K562 (cell line): ENCODE measurements around the gene SLC5A11. TPM values are rescaled to one million over a fixed set of nuclear protein-coding genes. Genes with fewer than 3 reads are reported as not detected.

Experiments used
- ATF6 ChIP-seq: sonication (generic); formaldehyde crosslinking; IDR thresholded peaks from 2 replicates; pipeline ENCODE4 v1.4.0; 2020; ENCODE audit warnings: mild to moderate bottlenecking, missing genetic modification reagents
- HNRNPK ChIP-seq: fragments of 200-400 bp; formaldehyde crosslinking; IDR thresholded peaks from one replicate; pipeline ENCODE4 v1.6.1; 2018; ENCODE audit warnings: mild to moderate bottlenecking, low read depth, low read length; ENCODE audit not compliant: poor library complexity, severe bottlenecking
- LEF1 ChIP-seq: fragments of 450-650 bp; IDR thresholded peaks from 2 replicates; pipeline ENCODE4 v1.6.1; 2016; ENCODE audit warnings: mild to moderate bottlenecking
- MAX ChIP-seq: sonication (generic); formaldehyde crosslinking; IDR thresholded peaks from 2 replicates; pipeline ENCODE4 v1.9.0; 2022; ENCODE audit warnings: mild to moderate bottlenecking, missing genetic modification reagents
- MTA2 ChIP-seq: fragments of 450-650 bp; IDR thresholded peaks from 2 replicates; pipeline ENCODE4 v1.6.1; 2016; ENCODE audit warnings: low read depth
- NR2C2 ChIP-seq, 2 experiments: fragments of 200-800 bp in 1 of 2; sonication (Bioruptor generic) in 1 of 2; sonication (generic) in 1 of 2; formaldehyde crosslinking in 1 of 2; IDR thresholded peaks; 2 replicates each; pipeline versions ENCODE4 v1.6.1 to v1.8.0; 2016 to 2022; ENCODE audit warnings: mild to moderate bottlenecking in 1 of 2, missing compliant biosample characterization in 1 of 2, missing genetic modification characterization in 1 of 2, missing genetic modification reagents in 1 of 2
- POU5F1 ChIP-seq: fragments of 150-350 bp; IDR thresholded peaks from 2 replicates; pipeline ENCODE4 v1.6.1; 2014; ENCODE audit warnings: borderline replicate concordance, low read length, low read depth, mild to moderate bottlenecking; ENCODE audit not compliant: partially characterized antibody
- PREB ChIP-seq: sonication (generic); formaldehyde crosslinking; IDR thresholded peaks from 2 replicates; pipeline ENCODE4 v1.8.1; 2023; ENCODE audit warnings: mild to moderate bottlenecking, missing genetic modification reagents
- TCF15 ChIP-seq: fragments of 250-450 bp; sonication (Bioruptor Pico); IDR thresholded peaks from 2 replicates; pipeline ENCODE4 v1.8.0; 2022; ENCODE audit warnings: moderate library complexity, mild to moderate bottlenecking, inconsistent platforms
- TCF7 ChIP-seq: sonication (generic); IDR thresholded peaks from 2 replicates; pipeline ENCODE4 v1.6.1; 2016; ENCODE audit warnings: antibody characterized with exemption, borderline replicate concordance
- TSHZ1 ChIP-seq: fragments of 250-450 bp; sonication (Bioruptor Pico); IDR thresholded peaks from 2 replicates; pipeline ENCODE4 v1.4.0; 2020; ENCODE audit warnings: mild to moderate bottlenecking, moderate library complexity
- U2AF1 ChIP-seq: fragments of 200-400 bp; formaldehyde crosslinking; optimal IDR thresholded peaks from 2 replicates; pipeline ENCODE3; 2017; ENCODE audit warnings: mild to moderate bottlenecking, low read depth, low read length, moderate library complexity
- ZBED1 ChIP-seq: IDR thresholded peaks from 2 replicates; pipeline ENCODE4 v1.6.1; 2014
- ZNF12 ChIP-seq: sonication (generic); formaldehyde crosslinking; IDR thresholded peaks from 2 replicates; pipeline ENCODE4 v1.4.0; 2020; ENCODE audit warnings: mild to moderate bottlenecking, missing genetic modification reagents
- ZNF232 ChIP-seq: sonication (generic); formaldehyde crosslinking; IDR thresholded peaks from 2 replicates; pipeline ENCODE4 v1.8.0; 2022; ENCODE audit warnings: mild to moderate bottlenecking, missing genetic modification reagents
- ZNF239 ChIP-seq: fragments of 250-450 bp; sonication (Bioruptor Pico); IDR thresholded peaks from 2 replicates; pipeline ENCODE4 v1.4.0; 2020; ENCODE audit warnings: mild to moderate bottlenecking
- ZNF280B ChIP-seq: fragments of 250-450 bp; sonication (Bioruptor Pico); IDR thresholded peaks from 2 replicates; pipeline ENCODE4 v1.5.1; 2021; ENCODE audit warnings: mild to moderate bottlenecking
- ZNF444 ChIP-seq: fragments of 250-450 bp; sonication (Bioruptor Pico); IDR thresholded peaks from 2 replicates; pipeline ENCODE4 v1.4.0; 2020; ENCODE audit warnings: mild to moderate bottlenecking, moderate library complexity
- ZNF79 ChIP-seq: fragments of 250-450 bp; sonication (Bioruptor Pico); IDR thresholded peaks from 2 replicates; pipeline ENCODE4 v1.4.0; 2020; ENCODE audit warnings: low read depth, mild to moderate bottlenecking, moderate library complexity
- polyA plus RNA-seq, 8 experiments: library from polyadenylated mRNA; depleted of rRNA in 4 of 8; stranded (reverse) in 5 of 8; unstranded in 3 of 8; fragments of >200 nt; fragmentation: Nextera tagmentation in 2 of 8; fragmentation: Illumina TruSeq in 1 of 8; extraction: Ambion mirVana in 2 of 8; extraction: Trizol in 1 of 8; gene quantifications; 2 replicates each; pipeline versions ENCODE4 v1.2.1 to v1.2.3, GENCODE V29; 2011 to 2014; ENCODE audit warnings: inconsistent platforms in 1 of 8, missing spikeins in 1 of 8
- total RNA-seq, 7 experiments: library from RNA; depleted of rRNA in 6 of 7; stranded (reverse); fragments of >200 nt in 6 of 7; fragmentation: Illumina TruSeq in 2 of 7; extraction: Trizol in 2 of 7; gene quantifications; 2 replicates each; pipeline versions ENCODE4 v1.2.1 to v1.2.3, GENCODE V29; 2011 to 2021; ENCODE audit warnings: low replicate concordance in 1 of 7

The SLC5A11 gene
- total and polyA plus RNA-seq, 9 of the 15 experiments (the other 6 are each of a cell fraction or from before 2014, with no cell fraction given): 0.04 to 0.25 (median 0.11) TPM; not detected in 3

GRCh38 chr16:24838554-24839266, 7.1 kb upstream of the SLC5A11 start (continued):
- TF ChIP-seq HNRNPK: no peak
- no peak for TF ChIP-seq ZNF12 (CRISPR knock-in tag)
- TF ChIP-seq ZNF444 (CRISPR knock-in tag): no peak
- no peak for TF ChIP-seq TSHZ1
- TF ChIP-seq MAX (CRISPR knock-in tag): peak; percentile 42; the same call in 1 of the 2 replicates
- TF ChIP-seq POU5F1: no peak
- no peak for TF ChIP-seq ZNF232
- TF ChIP-seq ZBED1: no peak; the same call in 1 of the 2 replicates
- no peak for TF ChIP-seq NR2C2 (CRISPR knock-in tag; IDR thresholded peaks at IDR 0.05)
- TF ChIP-seq NR2C2 (tag; IDR thresholded peaks at IDR 0.05): 0 out of 2 replicates have a peak, but pooled peaks have one; percentile 46
- no peak for TF ChIP-seq TCF7
- TF ChIP-seq LEF1: peak; percentile 90; the same call in 1 of the 2 replicates
- TF ChIP-seq TCF15 (CRISPR knock-in tag): no peak
- TF ChIP-seq U2AF1: no peak
- no peak for TF ChIP-seq ZNF239
- no peak for TF ChIP-seq ZNF79
- TF ChIP-seq MTA2: peak; percentile 92
- no peak for TF ChIP-seq PREB (CRISPR knock-in tag)
- TF ChIP-seq ATF6 (CRISPR knock-in tag): no peak
- TF ChIP-seq ZNF280B (CRISPR knock-in tag): no peak
